NB4 (cell line): ENCODE results near the gene DOK7.

Experiments used
- CTCF ChIP-seq: IDR thresholded peaks from one replicate; pipeline ENCODE4 v1.5.1; 2012; ENCODE audit warnings: low read depth, low read length
- MYC ChIP-seq: IDR thresholded peaks from 2 replicates; pipeline ENCODE4 v1.6.1; 2011; ENCODE audit warnings: low read depth, low read length
- POLR2A ChIP-seq: IDR thresholded peaks from 2 replicates; pipeline ENCODE4 v1.6.1; 2011; ENCODE audit warnings: mild to moderate bottlenecking; ENCODE audit not compliant: insufficient read length; ENCODE audit errors: extremely low read depth
- TF ChIP-seq, protein P1 (sequence below): IDR thresholded peaks from 2 replicates; pipeline ENCODE4 v1.6.1; 2011; ENCODE audit warnings: low read depth, low read length

- TF ChIP-seq CTCF, result no peak
- TF ChIP-seq, protein P1, sequence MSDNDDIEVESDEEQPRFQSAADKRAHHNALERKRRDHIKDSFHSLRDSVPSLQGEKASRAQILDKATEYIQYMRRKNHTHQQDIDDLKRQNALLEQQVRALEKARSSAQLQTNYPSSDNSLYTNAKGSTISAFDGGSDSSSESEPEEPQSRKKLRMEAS, result no peak
- TF ChIP-seq MYC, result no peak
- TF ChIP-seq POLR2A, result no peak
Observed at GRCh38 chr4:3426465-3427133, 36.5 kb upstream of the DOK7 start.
